ENCODE measurements around the gene RBM47. TPM values are rescaled to one million over a fixed set of nuclear protein-coding genes. Genes with fewer than 3 reads are reported as not detected.
"Not testable (repeated sequence)": the region's sequence is repeated elsewhere in the genome, so short reads cannot be mapped to it uniquely, and the experiment has no call there.

RBM47 gene
- total RNA-seq, 1 experiment from 2014 or later = 70.3 TPM

DNA sequence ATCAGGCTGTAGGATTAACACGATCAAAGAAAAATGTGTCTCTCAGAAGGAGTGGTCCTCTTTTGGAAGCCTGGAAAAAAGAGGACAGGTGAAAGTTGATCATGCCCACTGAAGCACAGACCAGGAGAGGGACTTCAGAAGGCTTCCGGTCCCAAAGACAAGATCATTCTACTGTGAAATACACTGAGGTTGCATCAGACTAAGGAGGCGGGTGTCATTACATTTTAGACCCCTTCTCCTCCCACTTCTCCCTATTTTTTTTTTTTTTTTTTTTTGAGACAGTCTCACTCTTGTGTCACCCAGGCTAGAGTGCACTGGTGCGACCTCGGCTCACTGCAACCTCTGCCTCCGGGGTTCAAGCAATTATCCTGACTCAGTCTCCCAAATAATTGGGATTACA lies 67.5 kb downstream of the RBM47 start:
- Histone ChIP-seq H2AFZ (ENCODE audit: low read length) (no peak overlapping the region), H4K91ac (ENCODE audit: insufficient read length, low read depth, low read length) (no peak overlapping the region), H3K14ac (ENCODE audit: insufficient read depth, low read length) (no peak overlapping the region), H4K5ac (ENCODE audit: insufficient read length, low read depth, low read length) (no peak overlapping the region), H4K20me1 (ENCODE audit: control insufficient read depth, insufficient read depth, insufficient read length) (no peaks in the 10 kb centered on the region), H2BK5ac (ENCODE audit: insufficient read length, low read length) (no peak overlapping the region), H3K79me2 (ENCODE audit: insufficient read depth, low read length) (peaks cover 7% of the 10 kb centered on the region; the same call in 1 of the 2 replicates), H2BK15ac (ENCODE audit: low read depth, low read length) (no peak overlapping the region), H2BK120ac (ENCODE audit: low read depth, low read length, poor library complexity, severe bottlenecking) (no peak overlapping the region), H3K27ac (ENCODE audit: insufficient read length, low read depth, low read length) (no peak overlapping the region), H3K23me2 (ENCODE audit: insufficient read length, low read depth, low read length, poor library complexity, severe bottlenecking) (no peaks in the 10 kb centered on the region), H2BK20ac (ENCODE audit: low read depth, low read length, poor library complexity, severe bottlenecking) (no peak overlapping the region), H3K79me1 (ENCODE audit: insufficient read depth, low read depth, low read length, poor library complexity, severe bottlenecking) (peaks cover 3% of the 10 kb centered on the region), H3K4me1 (ENCODE audit: insufficient read depth, low read length) (no peaks in the 10 kb centered on the region), H3K56ac (ENCODE audit: insufficient read length, low read depth, low read length) (no peak overlapping the region), H3K27me3 (ENCODE audit: insufficient read depth, low read length) (no peaks in the 10 kb centered on the region), H3K23ac (ENCODE audit: insufficient read length, low read depth, low read length) (no peak overlapping the region), H3K18ac (ENCODE audit: insufficient read length, low read depth, low read length) (no peak overlapping the region), H4K8ac (replicated peaks; ENCODE audit: insufficient read length, low read depth, low read length) (no peak overlapping the region), H2AK5ac (ENCODE audit: insufficient read length, low read length) (no peak overlapping the region), H3K4ac (ENCODE audit: low read depth, low read length) (no peak overlapping the region), H3K9ac (ENCODE audit: extremely low read depth, insufficient read length, low read length) (no peak overlapping the region), H3K4me2 (ENCODE audit: insufficient read depth, insufficient read length, low read length) (no peak overlapping the region), H3T11ph (ENCODE audit: low read length) (no peak overlapping the region), H2BK12ac (ENCODE audit: insufficient read length, low read depth, low read length) (no peak overlapping the region), H3K9me3 (ENCODE audit: control insufficient read depth, low read depth, low read length) (no peaks in the 10 kb centered on the region)
- H3K4me1 Mint-ChIP-seq = peaks cover 26 to 29% of the 10 kb centered on the region in 2 experiments
- no peaks in the 10 kb centered on the region for H3K9me3 Mint-ChIP-seq
- H3K36me3 Mint-ChIP-seq (ENCODE audit: insufficient read depth in 1 of 3, low read depth in 3 of 3) = peaks cover 0 to 5% (median 4%) of the 10 kb centered on the region in 3 experiments; a peak in 3 of 7 replicates
- no peaks in the 10 kb centered on the region for H3K27me3 Mint-ChIP-seq (ENCODE audit: low read depth)
- TF ChIP-seq, protein P1, sequence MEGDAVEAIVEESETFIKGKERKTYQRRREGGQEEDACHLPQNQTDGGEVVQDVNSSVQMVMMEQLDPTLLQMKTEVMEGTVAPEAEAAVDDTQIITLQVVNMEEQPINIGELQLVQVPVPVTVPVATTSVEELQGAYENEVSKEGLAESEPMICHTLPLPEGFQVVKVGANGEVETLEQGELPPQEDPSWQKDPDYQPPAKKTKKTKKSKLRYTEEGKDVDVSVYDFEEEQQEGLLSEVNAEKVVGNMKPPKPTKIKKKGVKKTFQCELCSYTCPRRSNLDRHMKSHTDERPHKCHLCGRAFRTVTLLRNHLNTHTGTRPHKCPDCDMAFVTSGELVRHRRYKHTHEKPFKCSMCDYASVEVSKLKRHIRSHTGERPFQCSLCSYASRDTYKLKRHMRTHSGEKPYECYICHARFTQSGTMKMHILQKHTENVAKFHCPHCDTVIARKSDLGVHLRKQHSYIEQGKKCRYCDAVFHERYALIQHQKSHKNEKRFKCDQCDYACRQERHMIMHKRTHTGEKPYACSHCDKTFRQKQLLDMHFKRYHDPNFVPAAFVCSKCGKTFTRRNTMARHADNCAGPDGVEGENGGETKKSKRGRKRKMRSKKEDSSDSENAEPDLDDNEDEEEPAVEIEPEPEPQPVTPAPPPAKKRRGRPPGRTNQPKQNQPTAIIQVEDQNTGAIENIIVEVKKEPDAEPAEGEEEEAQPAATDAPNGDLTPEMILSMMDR (conservative IDR thresholded peaks at IDR 0.05) = no peak
- WGBS (ENCODE audit: extremely low coverage, insufficient read length, low lambda C conversion rate) = no CpG with 5 or more reads among the region's 6 CpGs
- no peak for DNase-seq
- H3K27ac Mint-ChIP-seq = peak overlapping the region; percentile 76 to 96 (median 91)
- 0 out of 5 replicates have a peak overlapping the region, but pooled peaks of 1 of the 2 experiments have one; percentile 7 for H3K4me3 Mint-ChIP-seq

DNA sequence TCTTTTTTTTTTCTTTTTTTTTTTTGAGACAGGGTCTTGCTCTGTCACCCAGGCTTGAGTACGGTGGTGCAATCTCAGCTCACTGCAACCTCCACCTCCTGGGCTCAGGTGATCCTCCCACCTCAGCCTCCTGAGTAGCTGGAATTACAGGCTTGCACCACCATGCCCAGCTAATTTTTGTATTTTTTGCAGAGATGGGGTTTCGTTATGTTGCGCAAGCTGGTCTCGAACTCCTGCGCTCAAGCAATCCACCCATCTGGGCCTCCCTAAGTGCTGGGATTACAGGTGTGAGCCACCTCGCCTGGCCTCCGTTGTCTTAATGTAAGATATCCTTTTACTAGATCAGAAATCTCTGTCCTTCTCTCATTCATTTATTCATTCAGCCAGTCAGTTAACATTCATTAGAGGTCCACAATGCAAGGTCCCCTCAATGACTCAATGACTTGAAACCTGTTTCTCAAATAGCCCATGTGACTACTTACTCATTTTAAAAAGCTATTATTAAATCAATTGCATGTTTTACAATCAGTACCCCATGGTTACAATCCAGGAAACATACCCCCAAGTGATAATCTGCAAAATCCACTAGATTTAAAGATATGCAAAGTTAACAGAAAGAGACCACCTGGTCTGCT lies 68.0 kb downstream of the RBM47 start:
- H3K9me3 Mint-ChIP-seq; H4K91ac ChIP-seq (ENCODE audit: insufficient read length, low read depth, low read length); H4K5ac ChIP-seq (ENCODE audit: insufficient read length, low read depth, low read length); H2BK15ac ChIP-seq (ENCODE audit: low read depth, low read length); H4K20me1 ChIP-seq (ENCODE audit: control insufficient read depth, insufficient read depth, insufficient read length); H3K23me2 ChIP-seq (ENCODE audit: insufficient read length, low read depth, low read length, poor library complexity, severe bottlenecking); H4K8ac ChIP-seq (replicated peaks; ENCODE audit: insufficient read length, low read depth, low read length); H3K79me1 ChIP-seq (ENCODE audit: insufficient read depth, low read depth, low read length, poor library complexity, severe bottlenecking); H3K23ac ChIP-seq (ENCODE audit: insufficient read length, low read depth, low read length); H3K27me3 Mint-ChIP-seq (ENCODE audit: low read depth); H3K4me3 Mint-ChIP-seq; H3K36me3 Mint-ChIP-seq (ENCODE audit: insufficient read depth in 1 of 3, low read depth in 3 of 3); H3K4ac ChIP-seq (ENCODE audit: low read depth, low read length); H2BK20ac ChIP-seq (ENCODE audit: low read depth, low read length, poor library complexity, severe bottlenecking); H3K56ac ChIP-seq (ENCODE audit: insufficient read length, low read depth, low read length); H2AK5ac ChIP-seq (ENCODE audit: insufficient read length, low read length); H2BK12ac ChIP-seq (ENCODE audit: insufficient read length, low read depth, low read length); H3K18ac ChIP-seq (ENCODE audit: insufficient read length, low read depth, low read length); H3K9ac ChIP-seq (ENCODE audit: extremely low read depth, insufficient read length, low read length); H3K9me3 ChIP-seq (ENCODE audit: control insufficient read depth, low read depth, low read length); DNase-seq; H2AFZ ChIP-seq (ENCODE audit: low read length); H3K27me3 ChIP-seq (ENCODE audit: insufficient read depth, low read length); H3K4me1 ChIP-seq (ENCODE audit: insufficient read depth, low read length); H3T11ph ChIP-seq (ENCODE audit: low read length); H3K14ac ChIP-seq (ENCODE audit: insufficient read depth, low read length); H3K4me2 ChIP-seq (ENCODE audit: insufficient read depth, insufficient read length, low read length); H2BK5ac ChIP-seq (ENCODE audit: insufficient read length, low read length); H2BK120ac ChIP-seq (ENCODE audit: low read depth, low read length, poor library complexity, severe bottlenecking); H3K79me2 ChIP-seq (ENCODE audit: insufficient read depth, low read length); H3K27ac ChIP-seq (ENCODE audit: insufficient read length, low read depth, low read length): not testable (repeated sequence)
- peak overlapping the region; percentile 76 to 96 (median 91); a peak in 6 of 7 replicates for H3K27ac Mint-ChIP-seq
- peaks cover 26 to 29% of the 10 kb centered on the region in 2 experiments for H3K4me1 Mint-ChIP-seq
- no CpG with 5 or more reads among the region's 7 CpGs for WGBS (ENCODE audit: extremely low coverage, insufficient read length, low lambda C conversion rate)

Data from H9 (cell line).